WTC11 (cell line): ENCODE results near the gene CXCL12.

Experiments
- NR1H2 ChIP-seq: sonication (generic); formaldehyde crosslinking; IDR thresholded peaks from 2 replicates; pipeline ENCODE4 v1.9.0; 2021; ENCODE audit warnings: mild to moderate bottlenecking, moderate library complexity, missing genetic modification reagents
- ZBTB21 ChIP-seq: sonication (generic); formaldehyde crosslinking; IDR thresholded peaks from 2 replicates; pipeline ENCODE4 v1.8.1; 2023; ENCODE audit warnings: mild to moderate bottlenecking, missing genetic modification reagents, borderline replicate concordance
- ZNF317 ChIP-seq: sonication (generic); formaldehyde crosslinking; IDR thresholded peaks from 2 replicates; pipeline ENCODE4 v1.8.1; 2023; ENCODE audit warnings: low read depth, mild to moderate bottlenecking, moderate library complexity, missing genetic modification reagents, borderline replicate concordance
- TF ChIP-seq, protein P1 (sequence below): sonication (generic); formaldehyde crosslinking; IDR thresholded peaks from 2 replicates; pipeline ENCODE4 v1.8.1; 2023; ENCODE audit warnings: mild to moderate bottlenecking, moderate library complexity, missing genetic modification reagents
- TF ChIP-seq, protein P2 (sequence below): fragments of 200-600 bp; IDR thresholded peaks from 2 replicates; pipeline ENCODE4 v1.8.0; 2022; ENCODE audit warnings: antibody characterized with exemption
- TF ChIP-seq, protein P3 (sequence below): fragments of 250-450 bp; sonication (Bioruptor Pico); IDR thresholded peaks from 2 replicates; pipeline ENCODE4 v1.9.0; 2021; ENCODE audit warnings: mild to moderate bottlenecking, borderline replicate concordance

DNA sequence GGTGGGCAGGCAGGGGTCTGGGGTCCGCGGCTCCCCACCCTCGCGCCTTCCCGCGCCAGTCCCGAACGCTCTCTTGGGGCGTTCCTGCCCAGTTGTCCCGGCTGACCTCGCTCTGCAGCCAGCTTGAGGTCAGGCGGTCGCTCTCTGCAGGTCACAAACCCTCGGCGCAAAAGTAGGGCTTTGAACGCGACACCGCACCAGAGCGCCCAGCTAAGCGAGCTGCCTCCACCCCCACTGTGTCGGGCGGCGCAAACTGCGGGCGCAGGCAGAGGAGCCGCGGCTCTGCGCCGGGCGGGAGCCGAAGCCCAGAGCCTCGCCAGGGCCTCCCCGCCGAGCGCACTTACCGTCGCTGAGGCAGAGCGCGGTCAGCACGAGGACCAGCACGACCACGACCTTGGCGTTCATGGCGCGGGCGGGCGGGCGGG, 284 bp downstream of the CXCL12 start:
- TF ChIP-seq NR1H2 (CRISPR knock-in tag): no peak
- no peak for TF ChIP-seq ZNF317 (CRISPR knock-in tag)
- TF ChIP-seq, protein P1, sequence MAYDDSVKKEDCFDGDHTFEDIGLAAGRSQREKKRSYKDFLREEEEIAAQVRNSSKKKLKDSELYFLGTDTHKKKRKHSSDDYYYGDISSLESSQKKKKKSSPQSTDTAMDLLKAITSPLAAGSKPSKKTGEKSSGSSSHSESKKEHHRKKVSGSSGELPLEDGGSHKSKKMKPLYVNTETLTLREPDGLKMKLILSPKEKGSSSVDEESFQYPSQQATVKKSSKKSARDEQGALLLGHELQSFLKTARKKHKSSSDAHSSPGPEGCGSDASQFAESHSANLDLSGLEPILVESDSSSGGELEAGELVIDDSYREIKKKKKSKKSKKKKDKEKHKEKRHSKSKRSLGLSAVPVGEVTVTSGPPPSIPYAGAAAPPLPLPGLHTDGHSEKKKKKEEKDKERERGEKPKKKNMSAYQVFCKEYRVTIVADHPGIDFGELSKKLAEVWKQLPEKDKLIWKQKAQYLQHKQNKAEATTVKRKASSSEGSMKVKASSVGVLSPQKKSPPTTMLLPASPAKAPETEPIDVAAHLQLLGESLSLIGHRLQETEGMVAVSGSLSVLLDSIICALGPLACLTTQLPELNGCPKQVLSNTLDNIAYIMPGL: peak; percentile 17; the same call in 1 of the 2 replicates
- TF ChIP-seq, protein P2, sequence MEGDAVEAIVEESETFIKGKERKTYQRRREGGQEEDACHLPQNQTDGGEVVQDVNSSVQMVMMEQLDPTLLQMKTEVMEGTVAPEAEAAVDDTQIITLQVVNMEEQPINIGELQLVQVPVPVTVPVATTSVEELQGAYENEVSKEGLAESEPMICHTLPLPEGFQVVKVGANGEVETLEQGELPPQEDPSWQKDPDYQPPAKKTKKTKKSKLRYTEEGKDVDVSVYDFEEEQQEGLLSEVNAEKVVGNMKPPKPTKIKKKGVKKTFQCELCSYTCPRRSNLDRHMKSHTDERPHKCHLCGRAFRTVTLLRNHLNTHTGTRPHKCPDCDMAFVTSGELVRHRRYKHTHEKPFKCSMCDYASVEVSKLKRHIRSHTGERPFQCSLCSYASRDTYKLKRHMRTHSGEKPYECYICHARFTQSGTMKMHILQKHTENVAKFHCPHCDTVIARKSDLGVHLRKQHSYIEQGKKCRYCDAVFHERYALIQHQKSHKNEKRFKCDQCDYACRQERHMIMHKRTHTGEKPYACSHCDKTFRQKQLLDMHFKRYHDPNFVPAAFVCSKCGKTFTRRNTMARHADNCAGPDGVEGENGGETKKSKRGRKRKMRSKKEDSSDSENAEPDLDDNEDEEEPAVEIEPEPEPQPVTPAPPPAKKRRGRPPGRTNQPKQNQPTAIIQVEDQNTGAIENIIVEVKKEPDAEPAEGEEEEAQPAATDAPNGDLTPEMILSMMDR: no peak
- TF ChIP-seq ZBTB21: no peak
- TF ChIP-seq, protein P3, sequence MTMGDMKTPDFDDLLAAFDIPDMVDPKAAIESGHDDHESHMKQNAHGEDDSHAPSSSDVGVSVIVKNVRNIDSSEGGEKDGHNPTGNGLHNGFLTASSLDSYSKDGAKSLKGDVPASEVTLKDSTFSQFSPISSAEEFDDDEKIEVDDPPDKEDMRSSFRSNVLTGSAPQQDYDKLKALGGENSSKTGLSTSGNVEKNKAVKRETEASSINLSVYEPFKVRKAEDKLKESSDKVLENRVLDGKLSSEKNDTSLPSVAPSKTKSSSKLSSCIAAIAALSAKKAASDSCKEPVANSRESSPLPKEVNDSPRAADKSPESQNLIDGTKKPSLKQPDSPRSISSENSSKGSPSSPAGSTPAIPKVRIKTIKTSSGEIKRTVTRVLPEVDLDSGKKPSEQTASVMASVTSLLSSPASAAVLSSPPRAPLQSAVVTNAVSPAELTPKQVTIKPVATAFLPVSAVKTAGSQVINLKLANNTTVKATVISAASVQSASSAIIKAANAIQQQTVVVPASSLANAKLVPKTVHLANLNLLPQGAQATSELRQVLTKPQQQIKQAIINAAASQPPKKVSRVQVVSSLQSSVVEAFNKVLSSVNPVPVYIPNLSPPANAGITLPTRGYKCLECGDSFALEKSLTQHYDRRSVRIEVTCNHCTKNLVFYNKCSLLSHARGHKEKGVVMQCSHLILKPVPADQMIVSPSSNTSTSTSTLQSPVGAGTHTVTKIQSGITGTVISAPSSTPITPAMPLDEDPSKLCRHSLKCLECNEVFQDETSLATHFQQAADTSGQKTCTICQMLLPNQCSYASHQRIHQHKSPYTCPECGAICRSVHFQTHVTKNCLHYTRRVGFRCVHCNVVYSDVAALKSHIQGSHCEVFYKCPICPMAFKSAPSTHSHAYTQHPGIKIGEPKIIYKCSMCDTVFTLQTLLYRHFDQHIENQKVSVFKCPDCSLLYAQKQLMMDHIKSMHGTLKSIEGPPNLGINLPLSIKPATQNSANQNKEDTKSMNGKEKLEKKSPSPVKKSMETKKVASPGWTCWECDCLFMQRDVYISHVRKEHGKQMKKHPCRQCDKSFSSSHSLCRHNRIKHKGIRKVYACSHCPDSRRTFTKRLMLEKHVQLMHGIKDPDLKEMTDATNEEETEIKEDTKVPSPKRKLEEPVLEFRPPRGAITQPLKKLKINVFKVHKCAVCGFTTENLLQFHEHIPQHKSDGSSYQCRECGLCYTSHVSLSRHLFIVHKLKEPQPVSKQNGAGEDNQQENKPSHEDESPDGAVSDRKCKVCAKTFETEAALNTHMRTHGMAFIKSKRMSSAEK: no peak
